Glomerular endothelial cell (primary cell): ENCODE data around the gene IL17C. TPM values are rescaled to one million over a fixed set of nuclear protein-coding genes. Genes with fewer than 3 reads are reported as not detected.

ENCODE experiments used
- DNase-seq: peaks from one replicate; pipeline ENCODE4 v3.0.0-alpha.2; 2011; ENCODE audit warnings: low read depth, low spot score; ENCODE audit errors: extremely low read depth
- total RNA-seq: library from RNA; depleted of rRNA; stranded (reverse); fragments of >200 nt; gene quantifications from 2 replicates; pipeline ENCODE4 v1.2.3, GENCODE V29; 2015

The IL17C gene
- total RNA-seq, 1 donor from 2014 or later, result not detected

GRCh38 chr16:88640498-88641247 is 2.3 kb downstream of the IL17C start:
- DNase-seq, result no peak

- DNase-seq, result no peak
These were observed 4.7 kb downstream of the IL17C start for GRCh38 chr16:88642881-88643643.

DNA sequence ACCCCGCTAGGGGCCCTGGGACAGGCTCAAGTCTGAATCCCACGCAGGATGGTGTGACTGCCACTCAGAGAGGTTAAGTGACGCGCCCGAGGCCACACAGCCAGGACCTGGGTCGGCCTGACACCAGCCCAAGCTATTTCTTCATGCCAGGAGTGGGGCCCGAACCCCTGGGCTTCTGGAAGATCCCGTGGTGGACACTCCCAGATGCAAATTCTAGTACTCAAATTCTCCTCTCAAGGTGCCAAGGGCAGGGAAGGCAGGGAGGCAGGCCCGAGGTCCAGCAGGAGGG is 5.2 kb downstream of the IL17C start:
- DNase-seq, result no peak

DNA sequence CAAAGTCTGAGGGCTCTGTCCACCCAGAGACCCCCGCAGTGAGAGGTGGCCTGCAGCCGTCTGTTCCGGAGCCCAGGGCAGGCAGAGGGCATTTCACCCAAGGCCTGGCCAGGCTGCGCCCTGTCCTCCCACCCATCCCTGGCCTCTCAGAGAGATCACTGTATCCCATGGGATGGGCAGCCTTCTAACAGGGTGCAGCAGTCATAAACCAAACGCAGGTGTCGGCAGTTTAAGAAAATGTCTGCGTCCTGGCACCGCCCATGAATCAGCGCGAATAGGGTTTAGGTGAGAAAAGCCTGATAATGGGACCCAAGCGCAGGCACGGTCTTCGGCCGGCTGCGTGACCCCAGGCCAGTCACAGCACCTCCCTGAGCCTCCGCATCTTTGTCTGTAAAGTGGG is 7.1 kb downstream of the IL17C start:
- DNase-seq, result no peak

GRCh38 chr16:88645941-88646340 is 7.6 kb downstream of the IL17C start:
- no peak for DNase-seq

GRCh38 chr16:88646345-88647034 is 8.1 kb downstream of the IL17C start:
- DNase-seq, result no peak

- DNase-seq, result no peak
These were observed 9.1 kb downstream of the IL17C start for GRCh38 chr16:88647178-88648070.

DNA sequence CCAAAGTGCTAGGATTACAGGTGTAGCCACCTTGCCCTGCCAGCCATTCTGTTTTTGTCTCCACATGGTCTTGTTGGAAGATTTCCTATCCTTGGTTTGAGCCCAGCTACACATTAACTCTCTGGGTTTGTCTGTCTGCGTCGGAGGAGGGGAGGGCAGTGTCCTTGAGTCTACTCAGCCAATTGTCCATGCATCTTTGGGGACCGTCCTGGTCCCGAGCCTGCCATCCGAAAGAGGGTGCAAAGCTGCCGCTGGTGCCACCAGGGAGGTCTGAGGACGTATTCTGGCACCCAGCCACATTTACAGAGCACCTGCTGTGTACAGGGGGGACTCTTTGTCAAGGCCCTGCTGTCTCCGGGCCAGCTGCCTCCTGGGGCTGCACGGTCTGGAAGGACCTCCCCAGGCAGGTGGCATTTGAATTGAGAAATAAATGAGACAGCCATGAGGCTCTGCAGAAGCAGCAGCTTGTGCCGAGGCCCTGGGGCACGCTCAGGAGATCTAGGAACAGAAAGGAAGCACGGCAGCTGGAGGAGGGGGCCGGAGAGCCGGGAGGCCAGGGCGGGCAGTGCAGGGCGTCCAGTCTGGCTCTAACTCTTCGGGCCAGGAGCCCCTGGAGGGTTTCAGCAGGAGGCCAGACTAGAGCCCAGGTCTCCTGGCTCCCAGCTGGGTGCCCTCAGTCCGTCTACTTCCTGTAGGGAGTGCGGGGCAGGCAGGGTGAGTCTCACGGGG is 11.0 kb downstream of the IL17C start:
- DNase-seq, result no peak

- no peak for DNase-seq
These were observed 11.8 kb downstream of the IL17C start for GRCh38 chr16:88649924-88650748.

DNA sequence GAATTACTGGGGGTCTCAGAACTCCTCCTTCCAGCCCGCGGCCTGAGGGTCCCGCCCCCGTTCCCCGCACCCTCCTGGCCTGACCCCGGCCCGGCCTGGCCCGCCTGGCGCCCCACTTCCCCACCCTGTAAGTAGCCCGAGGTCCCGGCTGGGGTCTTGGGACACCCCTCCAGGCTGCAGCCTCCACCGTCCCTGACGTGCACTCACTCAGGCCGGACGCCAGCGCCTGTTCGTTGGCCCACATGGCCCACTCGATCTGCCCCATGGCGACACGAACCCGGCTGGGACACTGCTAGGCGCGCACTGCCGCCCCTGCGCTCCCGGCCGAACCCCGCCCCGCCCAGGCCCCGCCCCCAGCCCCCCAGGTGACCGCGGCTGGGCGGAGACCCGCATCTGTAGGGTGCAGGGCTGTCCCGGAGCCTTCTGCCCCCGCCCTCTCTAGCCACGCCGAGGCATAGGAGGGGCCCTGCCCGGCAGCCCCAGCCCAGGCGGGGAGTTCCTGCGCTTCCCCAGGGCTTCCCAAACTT is 12.4 kb downstream of the IL17C start, which contains the start of gene CYBA:
TSS of gene CYBA (minus strand) at position 305 of the 527 bp plus-strand sequence. CDS start at position 265, 40 bp downstream.
- no peak for DNase-seq

GRCh38 chr16:88651276-88651988 is 13.1 kb downstream of the IL17C start:
- no peak for DNase-seq

- no peak for DNase-seq
These were observed 13.8 kb downstream of the IL17C start for GRCh38 chr16:88651989-88652761.

DNA sequence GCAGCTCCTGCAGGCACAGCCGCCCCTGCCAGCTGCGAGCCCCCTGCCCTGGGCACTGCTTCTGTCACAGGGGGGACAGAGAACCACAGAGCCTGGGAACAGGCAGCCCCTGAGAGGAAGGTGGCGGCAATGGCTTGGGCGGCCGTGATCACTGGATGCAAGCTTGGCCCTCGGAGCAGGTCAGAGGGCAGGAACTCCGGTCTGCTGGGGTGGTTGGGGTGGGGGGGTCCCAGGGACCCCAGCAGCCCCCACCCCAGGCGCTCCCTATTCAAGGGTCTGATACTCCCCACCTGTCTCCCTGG is 14.3 kb downstream of the IL17C start:
- DNase-seq, result no peak

DNA sequence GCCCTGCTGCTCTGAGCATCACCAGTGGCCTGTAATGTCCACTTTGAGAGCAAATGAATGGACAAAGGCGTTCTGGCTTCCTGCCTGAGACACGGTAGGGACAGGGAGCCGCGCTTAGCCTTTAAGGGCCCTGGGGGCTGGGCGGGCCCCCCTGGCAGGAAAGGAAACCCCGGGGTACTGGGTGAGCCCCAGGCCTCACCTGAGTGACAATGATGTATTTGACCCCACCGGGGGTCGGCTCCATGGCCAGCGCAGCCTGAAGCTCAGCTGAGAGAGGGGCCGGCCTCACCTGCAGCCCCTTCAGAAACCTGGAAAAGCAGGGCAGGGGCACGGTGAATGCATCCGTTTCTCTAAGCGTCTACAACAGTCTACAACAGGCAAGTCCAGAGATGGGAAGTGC is 14.7 kb downstream of the IL17C start:
- no peak for DNase-seq

DNA sequence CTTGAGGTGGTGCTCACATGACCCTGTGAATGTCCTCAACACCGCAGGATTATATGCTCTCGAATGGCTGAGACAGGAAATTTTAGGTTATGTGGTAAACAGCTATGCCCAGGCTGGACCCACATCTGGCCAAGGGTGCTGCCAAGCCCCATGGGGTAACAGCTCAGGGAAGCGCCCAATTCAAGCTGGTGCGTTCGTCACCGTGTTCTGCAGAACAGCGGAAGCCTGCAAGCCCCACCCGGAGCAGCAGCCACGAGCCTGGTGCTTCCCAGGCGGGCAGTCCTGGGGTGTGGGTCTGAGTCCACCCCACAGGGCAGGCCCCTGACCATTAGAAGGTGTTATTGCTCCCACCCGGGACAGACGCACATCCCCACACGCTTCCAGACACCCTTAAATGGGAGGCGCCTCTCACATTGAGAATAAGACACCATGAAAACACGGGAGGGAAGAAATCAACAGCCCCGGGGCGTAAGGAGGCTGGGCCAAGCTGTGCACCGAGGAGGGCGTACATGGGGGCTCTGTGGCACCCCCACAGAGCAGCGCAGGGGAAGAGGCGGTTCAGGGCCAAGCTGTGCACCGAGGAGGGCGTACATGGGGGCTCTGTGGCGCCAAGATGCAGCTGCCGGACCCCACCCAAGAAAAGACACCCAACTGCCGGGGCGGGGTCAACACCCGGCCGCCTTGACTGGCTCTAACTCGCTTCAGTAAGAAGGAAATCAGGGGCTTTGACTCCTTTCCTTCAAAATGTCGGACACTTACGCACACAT is 15.4 kb downstream of the IL17C start:
- no peak for DNase-seq

DNA sequence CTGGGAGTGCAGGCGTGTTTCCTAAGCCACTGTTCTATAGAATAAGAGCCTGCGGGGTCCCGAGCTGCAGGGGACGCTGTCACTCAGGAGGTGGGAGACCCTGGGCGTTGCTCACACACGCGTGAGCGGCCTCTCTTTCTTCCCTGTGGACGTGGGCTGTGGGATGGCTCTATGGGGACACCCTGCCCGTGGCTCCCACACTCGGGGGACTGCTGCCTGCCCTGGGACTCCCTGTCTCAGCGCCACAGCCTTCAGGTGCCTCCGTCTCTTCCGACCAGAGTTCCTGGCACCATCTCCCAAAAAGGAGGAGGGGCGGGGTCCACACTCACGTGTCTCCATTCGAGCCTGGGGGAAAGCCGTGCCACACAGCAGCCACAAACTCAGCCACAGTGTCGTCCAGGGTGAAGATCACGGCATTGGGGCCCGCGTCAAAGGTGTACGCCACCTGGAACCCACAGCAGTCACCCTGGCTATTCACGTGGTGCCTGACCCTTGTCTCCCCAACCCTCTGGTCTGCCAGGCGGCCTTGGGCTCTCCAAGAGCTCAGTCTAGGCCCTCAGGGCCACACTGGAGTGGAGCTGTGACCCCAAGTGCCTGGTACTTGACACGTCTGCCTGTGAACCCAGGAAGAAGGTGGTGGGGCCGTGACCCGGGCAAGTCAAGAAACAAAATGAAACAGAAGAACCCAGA is 16.1 kb downstream of the IL17C start:
- no peak for DNase-seq
